GM18517 (cell line): ENCODE results near the gene WNT9B.
"Not testable (repeated sequence)": the region's sequence is repeated elsewhere in the genome, so short reads cannot be mapped to it uniquely, and the experiment has no call there.

Experiments
- ATAC-seq: cut with Tn5 transposase; IDR thresholded peaks from one replicate; pipeline ENCODE4 v1.9.1; 2021; ENCODE audit warnings: mild to moderate bottlenecking, moderate library complexity; ENCODE audit not compliant: unreplicated experiment

Gene WNT9B

GRCh38 chr17:46821482-46822387 lies 29.6 kb upstream of the WNT9B start:
- ATAC-seq, result no peak

- no peak for ATAC-seq
Measured at GRCh38 chr17:46822388-46822921, 28.9 kb upstream of the WNT9B start.

- ATAC-seq, result no peak
Measured at GRCh38 chr17:46823657-46824056, 27.7 kb upstream of the WNT9B start.

- no peak for ATAC-seq
Measured at GRCh38 chr17:46826116-46826515, 25.3 kb upstream of the WNT9B start.

- no peak for ATAC-seq
Measured at GRCh38 chr17:46827274-46827673, 24.1 kb upstream of the WNT9B start.

- ATAC-seq, result no peak
Measured at GRCh38 chr17:46831573-46832330, 19.6 kb upstream of the WNT9B start.

GRCh38 chr17:46832331-46832821 lies 19.0 kb upstream of the WNT9B start:
- no peak for ATAC-seq

GRCh38 chr17:46832945-46833839 lies 18.2 kb upstream of the WNT9B start:
- ATAC-seq, result no peak

GRCh38 chr17:46833840-46834208 lies 17.6 kb upstream of the WNT9B start:
- ATAC-seq, result no peak

GRCh38 chr17:46834846-46835245 lies 16.5 kb upstream of the WNT9B start:
- ATAC-seq, result no peak

- ATAC-seq, result no peak
Measured at GRCh38 chr17:46836500-46836899, 14.9 kb upstream of the WNT9B start.

GRCh38 chr17:46837521-46837920 lies 13.9 kb upstream of the WNT9B start:
- ATAC-seq, result no peak

GRCh38 chr17:46839211-46839610 lies 12.2 kb upstream of the WNT9B start:
- no peak for ATAC-seq

- not testable (repeated sequence) for ATAC-seq
Measured at GRCh38 chr17:46840596-46840995, 10.8 kb upstream of the WNT9B start.

- ATAC-seq, result no peak
Measured at GRCh38 chr17:46841561-46842379, 9.6 kb upstream of the WNT9B start.

GRCh38 chr17:46842835-46843234 lies 8.5 kb upstream of the WNT9B start:
- no peak for ATAC-seq

GRCh38 chr17:46847204-46848191 lies 3.9 kb upstream of the WNT9B start:
- no peak for ATAC-seq

GRCh38 chr17:46848534-46848933 lies 2.8 kb upstream of the WNT9B start:
- ATAC-seq, result no peak

GRCh38 chr17:46850688-46851028 lies 725 bp upstream of the WNT9B start:
- no peak for ATAC-seq
